DND-41 (cell line): ENCODE results near the gene PDAP1.

Source experiments
- ATAC-seq: fragments of 200-7000 bp; cut with Tn5 transposase; 3 replicates; pipeline ENCODE4 v1.9.1; 2021; ENCODE audit warnings: low read depth; ENCODE audit not compliant: insufficient read depth
- DNase-seq: peaks from one replicate; pipeline ENCODE4 v3.0.0-alpha.2; 2020
- H2AFZ ChIP-seq: 2 replicates; pipeline ENCODE4 v1.6.0; 2012; ENCODE audit warnings: low read depth, low read length
- H3K27ac ChIP-seq: 2 replicates; pipeline ENCODE4 v1.5.1; 2012; ENCODE audit warnings: low read length, inconsistent platforms
- H3K27me3 ChIP-seq: fragments of 200-600 bp; sonication (generic); 2 replicates; pipeline ENCODE4 v1.6.0; 2012; ENCODE audit warnings: low read length, mild to moderate bottlenecking, inconsistent platforms; ENCODE audit not compliant: insufficient read depth, poor library complexity
- H3K36me3 ChIP-seq: 2 replicates; pipeline ENCODE4 v1.5.1; 2012; ENCODE audit warnings: low read length, inconsistent platforms; ENCODE audit not compliant: insufficient read depth
- H3K4me1 ChIP-seq: 2 replicates; pipeline ENCODE4 v1.5.1; 2012; ENCODE audit warnings: mild to moderate bottlenecking, low read length; ENCODE audit not compliant: insufficient read depth
- H3K4me2 ChIP-seq: 2 replicates; pipeline ENCODE4 v1.6.0; 2012; ENCODE audit warnings: mild to moderate bottlenecking, moderate library complexity, low read length, inconsistent platforms; ENCODE audit not compliant: insufficient read depth
- H3K4me3 ChIP-seq, 2 experiments: fragments of 200-600 bp in 1 of 2; shearing (Covaris generic) in 1 of 2; 2 replicates each; pipeline ENCODE4 v1.5.1; 2012 to 2016; ENCODE audit warnings: inconsistent platforms in 2 of 2, low read length in 2 of 2, mild to moderate bottlenecking in 2 of 2, low read depth in 1 of 2, moderate library complexity in 1 of 2
- H3K79me2 ChIP-seq: 2 replicates; pipeline ENCODE4 v1.6.0; 2012; ENCODE audit warnings: low read length, inconsistent platforms; ENCODE audit not compliant: insufficient read depth
- H3K9ac ChIP-seq: 2 replicates; pipeline ENCODE4 v1.6.0; 2012; ENCODE audit warnings: low read depth, mild to moderate bottlenecking, inconsistent platforms, low read length, moderate library complexity
- H3K9me3 ChIP-seq: 2 replicates; pipeline ENCODE4 v1.5.1; 2012; ENCODE audit warnings: low read length, moderate library complexity, mild to moderate bottlenecking, inconsistent platforms; ENCODE audit not compliant: insufficient read depth, severe bottlenecking
- H4K20me1 ChIP-seq: 2 replicates; pipeline ENCODE4 v1.6.0; 2012; ENCODE audit warnings: low read length; ENCODE audit not compliant: insufficient read depth
- CTCF ChIP-seq: IDR thresholded peaks from 2 replicates; pipeline ENCODE4 v1.5.1; 2012; ENCODE audit warnings: borderline replicate concordance, low read length, moderate library complexity, mild to moderate bottlenecking; ENCODE audit not compliant: poor library complexity, severe bottlenecking; ENCODE audit errors: extremely low read depth
- EZH2 ChIP-seq: IDR thresholded peaks from 3 replicates; pipeline ENCODE4 v1.6.1; 2012; ENCODE audit warnings: borderline replicate concordance, low read depth, mild to moderate bottlenecking, moderate library complexity, low read length, inconsistent platforms; ENCODE audit not compliant: severe bottlenecking

Gene PDAP1

GRCh38 chr7:99365318-99366141 lies 42.9 kb downstream of the PDAP1 start:
- Histone ChIP-seq H3K9me3 (no peaks in the 10 kb centered on the region), H3K9ac (no peak overlapping the region), H3K4me1 (no peaks in the 10 kb centered on the region), H4K20me1 (no peaks in the 10 kb centered on the region; the same call in 1 of the 2 replicates), H3K79me2 (no peaks in the 10 kb centered on the region), H3K4me2 (no peak overlapping the region), H3K27ac (no peak overlapping the region), H3K27me3 (no peaks in the 10 kb centered on the region), H3K4me3 (no peak overlapping the region), H2AFZ (no peak overlapping the region), H3K36me3 (peaks cover 69% of the 10 kb centered on the region)
- DNase-seq (peak; percentile 45), ATAC-seq (peak; percentile 77)
- TF ChIP-seq EZH2 (no peak), CTCF (peak; percentile 60)

GRCh38 chr7:99363286-99363685 lies 45.1 kb downstream of the PDAP1 start:
- TF ChIP-seq CTCF (no peak), EZH2 (no peak)
- no peak overlapping the region for H3K27ac ChIP-seq
- no peak for ATAC-seq
- H3K79me2 ChIP-seq, result no peaks in the 10 kb centered on the region
- no peaks in the 10 kb centered on the region for H3K4me1 ChIP-seq
- no peak overlapping the region for H2AFZ ChIP-seq
- H3K4me2 ChIP-seq, result no peak overlapping the region
- peaks cover 82% of the 10 kb centered on the region for H3K36me3 ChIP-seq
- no peaks in the 10 kb centered on the region for H3K9me3 ChIP-seq
- no peaks in the 10 kb centered on the region; the same call in 1 of the 2 replicates for H4K20me1 ChIP-seq
- no peaks in the 10 kb centered on the region for H3K27me3 ChIP-seq
- DNase-seq, result no peak
- H3K4me3 ChIP-seq, result no peak overlapping the region
- no peak overlapping the region for H3K9ac ChIP-seq

GRCh38 chr7:99362801-99363200 lies 45.6 kb downstream of the PDAP1 start:
- H3K4me2 ChIP-seq, result no peak overlapping the region
- no peaks in the 10 kb centered on the region; the same call in 1 of the 2 replicates for H4K20me1 ChIP-seq
- H3K4me3 ChIP-seq, result no peak overlapping the region
- H3K4me1 ChIP-seq, result no peaks in the 10 kb centered on the region
- no peak for TF ChIP-seq CTCF
- TF ChIP-seq EZH2, result no peak
- no peaks in the 10 kb centered on the region for H3K9me3 ChIP-seq
- H3K27ac ChIP-seq, result no peak overlapping the region
- DNase-seq (no peak), ATAC-seq (no peak)
- no peak overlapping the region for H3K9ac ChIP-seq
- no peak overlapping the region for H2AFZ ChIP-seq
- peaks cover 87% of the 10 kb centered on the region for H3K36me3 ChIP-seq
- H3K27me3 ChIP-seq, result no peaks in the 10 kb centered on the region
- H3K79me2 ChIP-seq, result no peaks in the 10 kb centered on the region
